Tibial artery (tissue), 4 donors: ENCODE measurements around the gene CEP295NL.

Experiments used
- DNase-seq, 2 donors: peaks; one replicate each; pipeline ENCODE4 v3.0.0-alpha.2; 2019
- H3K27ac ChIP-seq, 2 donors: fragments of 200-600 bp; sonication (generic) in 1 of 2; 1 replicate in 1 of 2; 2 replicates in 1 of 2; pipeline ENCODE4 v1.5.1; 2018 to 2019; ENCODE audit warnings: mild to moderate bottlenecking in 1 of 2
- H3K27me3 ChIP-seq, 2 donors: fragments of 200-600 bp; sonication (generic) in 1 of 2; one replicate each; pipeline versions ENCODE4 v1.5.1 to v1.6.0; 2016 to 2019
- H3K36me3 ChIP-seq, 3 donors: fragments of 200-600 bp; sonication (generic) in 2 of 3; one replicate each; pipeline ENCODE4 v1.5.1; 2016 to 2019; ENCODE audit warnings: mild to moderate bottlenecking in 2 of 3
- H3K4me1 ChIP-seq, 4 donors: fragments of 200-600 bp; sonication (generic) in 2 of 4; 1 replicate in 3 of 4; 2 replicates in 1 of 4; pipeline ENCODE4 v1.5.1; 2016 to 2019
- H3K4me3 ChIP-seq, 2 donors: fragments of 200-600 bp; sonication (generic) in 1 of 2; 1 replicate in 1 of 2; 2 replicates in 1 of 2; pipeline ENCODE4 v1.5.1; 2018 to 2019; ENCODE audit warnings: mild to moderate bottlenecking in 2 of 2
- H3K9me3 ChIP-seq, 3 donors: fragments of 200-600 bp; sonication (generic) in 1 of 3; one replicate each; pipeline ENCODE4 v1.5.1; 2016 to 2019
- intact Hi-C: fragments of 100-400 bp; cut with DNase I; formaldehyde crosslinking; loops from one replicate; pipeline ENCODE4 v1.15.0; 2023; ENCODE audit warnings: low total_unique reads
- TF ChIP-seq, protein P1 (sequence below), 2 experiments: fragments of 200-600 bp in 1 of 2; fragments of 450-650 bp in 1 of 2; IDR thresholded peaks; one replicate each; pipeline ENCODE4 v1.5.1; 2017 to 2019; ENCODE audit warnings: antibody characterized with exemption in 2 of 2, mild to moderate bottlenecking in 1 of 2, moderate library complexity in 1 of 2

Gene CEP295NL

DNA sequence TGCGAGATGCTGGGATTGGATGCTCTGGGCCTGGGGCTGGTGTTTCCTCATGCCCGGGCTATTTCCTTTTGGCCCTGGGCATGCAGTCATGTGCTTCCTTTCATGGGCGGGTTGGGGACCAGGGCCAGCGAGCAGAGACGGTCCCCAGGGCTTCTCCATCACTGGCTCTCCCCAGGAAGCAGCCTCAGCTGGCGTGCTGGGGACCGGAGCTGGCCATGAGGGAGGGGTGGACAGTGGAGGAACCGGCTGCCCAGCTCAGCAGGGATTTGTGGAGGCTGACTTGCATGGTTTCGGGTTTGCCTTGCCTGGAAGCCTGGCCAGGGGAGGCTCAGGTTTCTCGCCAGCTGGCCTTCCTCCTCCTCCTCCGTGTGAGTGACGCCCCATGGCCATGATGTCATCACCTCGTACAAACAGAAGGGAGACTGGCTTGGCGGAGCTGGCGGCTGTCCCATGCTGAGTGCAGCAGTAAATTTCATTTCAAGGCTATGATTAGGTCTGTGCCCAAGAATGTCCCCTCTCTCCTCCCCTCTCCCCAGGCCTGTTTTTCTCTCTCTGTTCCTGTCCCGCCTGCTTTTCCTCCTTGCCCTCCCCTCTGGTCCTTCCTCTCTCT is 31.1 kb upstream of the CEP295NL start:
- H3K27ac ChIP-seq = peak overlapping the region; percentile 87 to 94
- no peaks in the 10 kb centered on the region for H3K27me3 ChIP-seq
- H3K4me1 ChIP-seq = peaks cover 11 to 43% (median 31%) of the 10 kb centered on the region in 4 donors
- H3K4me3 ChIP-seq = peak overlapping the region; percentile 25 to 45
- no peaks in the 10 kb centered on the region for H3K36me3 ChIP-seq
- intact Hi-C loops = no loop called here
- H3K9me3 ChIP-seq = no peaks in the 10 kb centered on the region
- peak; percentile 98 to 99 for DNase-seq
- TF ChIP-seq, protein P1, sequence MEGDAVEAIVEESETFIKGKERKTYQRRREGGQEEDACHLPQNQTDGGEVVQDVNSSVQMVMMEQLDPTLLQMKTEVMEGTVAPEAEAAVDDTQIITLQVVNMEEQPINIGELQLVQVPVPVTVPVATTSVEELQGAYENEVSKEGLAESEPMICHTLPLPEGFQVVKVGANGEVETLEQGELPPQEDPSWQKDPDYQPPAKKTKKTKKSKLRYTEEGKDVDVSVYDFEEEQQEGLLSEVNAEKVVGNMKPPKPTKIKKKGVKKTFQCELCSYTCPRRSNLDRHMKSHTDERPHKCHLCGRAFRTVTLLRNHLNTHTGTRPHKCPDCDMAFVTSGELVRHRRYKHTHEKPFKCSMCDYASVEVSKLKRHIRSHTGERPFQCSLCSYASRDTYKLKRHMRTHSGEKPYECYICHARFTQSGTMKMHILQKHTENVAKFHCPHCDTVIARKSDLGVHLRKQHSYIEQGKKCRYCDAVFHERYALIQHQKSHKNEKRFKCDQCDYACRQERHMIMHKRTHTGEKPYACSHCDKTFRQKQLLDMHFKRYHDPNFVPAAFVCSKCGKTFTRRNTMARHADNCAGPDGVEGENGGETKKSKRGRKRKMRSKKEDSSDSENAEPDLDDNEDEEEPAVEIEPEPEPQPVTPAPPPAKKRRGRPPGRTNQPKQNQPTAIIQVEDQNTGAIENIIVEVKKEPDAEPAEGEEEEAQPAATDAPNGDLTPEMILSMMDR (IDR thresholded peaks at IDR 0.05) = no peak

DNA sequence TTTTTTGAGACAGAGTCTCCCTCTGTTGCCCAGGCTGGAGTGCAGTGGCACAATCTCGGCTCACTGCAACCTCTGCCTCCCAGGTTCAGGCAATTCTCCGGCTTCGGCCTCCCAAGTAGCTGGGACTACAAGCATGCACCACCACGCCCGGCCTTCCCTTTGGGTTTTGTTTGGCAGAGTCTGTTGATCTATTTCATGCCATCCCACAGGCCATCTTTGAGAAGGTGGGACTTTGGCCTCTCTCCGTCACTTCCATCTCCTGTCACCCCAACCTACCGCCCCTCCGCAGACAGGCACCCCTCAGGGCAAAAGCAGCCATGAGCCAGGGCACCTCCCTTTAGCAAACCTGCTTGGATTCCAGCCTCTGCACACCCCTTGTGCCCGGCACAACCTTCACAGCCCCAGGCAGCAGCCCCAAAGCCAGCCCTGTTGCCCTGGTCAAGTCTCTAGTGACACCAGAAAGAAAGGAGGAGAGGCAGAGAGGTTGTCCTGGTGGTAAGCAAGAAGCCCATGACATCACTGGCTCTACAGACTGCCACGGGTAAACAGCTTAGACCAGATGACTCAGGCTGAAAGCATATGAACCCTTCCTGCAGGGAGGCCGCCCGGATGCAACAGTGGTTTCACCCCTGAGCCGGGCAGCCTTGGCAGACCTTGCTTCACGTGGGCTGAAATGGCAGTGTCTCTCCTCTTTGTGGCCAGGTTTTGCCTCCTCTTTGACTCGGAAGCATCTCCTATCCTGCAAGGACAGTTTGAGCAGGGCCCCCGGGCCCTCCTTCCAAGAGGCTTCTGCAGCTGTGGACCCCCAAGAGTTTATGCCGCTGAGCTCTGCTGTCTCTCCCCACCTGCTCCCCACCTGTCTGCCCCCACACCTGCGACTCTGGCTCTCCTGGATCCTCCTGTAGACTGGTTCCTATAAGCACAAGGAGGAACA is 30.3 kb upstream of the CEP295NL start:
- peak overlapping the region; percentile 87 to 94 for H3K27ac ChIP-seq
- no peaks in the 10 kb centered on the region for H3K27me3 ChIP-seq
- no peaks in the 10 kb centered on the region for H3K36me3 ChIP-seq
- peak; percentile 78 to 92 for DNase-seq
- peaks cover 11 to 43% (median 31%) of the 10 kb centered on the region in 4 donors for H3K4me1 ChIP-seq
- TF ChIP-seq, protein P1 (IDR thresholded peaks at IDR 0.05) = no peak
- no peaks in the 10 kb centered on the region for H3K9me3 ChIP-seq
- H3K4me3 ChIP-seq = peak overlapping the region; percentile 25 to 45
- intact Hi-C loops = no loop called here

DNA sequence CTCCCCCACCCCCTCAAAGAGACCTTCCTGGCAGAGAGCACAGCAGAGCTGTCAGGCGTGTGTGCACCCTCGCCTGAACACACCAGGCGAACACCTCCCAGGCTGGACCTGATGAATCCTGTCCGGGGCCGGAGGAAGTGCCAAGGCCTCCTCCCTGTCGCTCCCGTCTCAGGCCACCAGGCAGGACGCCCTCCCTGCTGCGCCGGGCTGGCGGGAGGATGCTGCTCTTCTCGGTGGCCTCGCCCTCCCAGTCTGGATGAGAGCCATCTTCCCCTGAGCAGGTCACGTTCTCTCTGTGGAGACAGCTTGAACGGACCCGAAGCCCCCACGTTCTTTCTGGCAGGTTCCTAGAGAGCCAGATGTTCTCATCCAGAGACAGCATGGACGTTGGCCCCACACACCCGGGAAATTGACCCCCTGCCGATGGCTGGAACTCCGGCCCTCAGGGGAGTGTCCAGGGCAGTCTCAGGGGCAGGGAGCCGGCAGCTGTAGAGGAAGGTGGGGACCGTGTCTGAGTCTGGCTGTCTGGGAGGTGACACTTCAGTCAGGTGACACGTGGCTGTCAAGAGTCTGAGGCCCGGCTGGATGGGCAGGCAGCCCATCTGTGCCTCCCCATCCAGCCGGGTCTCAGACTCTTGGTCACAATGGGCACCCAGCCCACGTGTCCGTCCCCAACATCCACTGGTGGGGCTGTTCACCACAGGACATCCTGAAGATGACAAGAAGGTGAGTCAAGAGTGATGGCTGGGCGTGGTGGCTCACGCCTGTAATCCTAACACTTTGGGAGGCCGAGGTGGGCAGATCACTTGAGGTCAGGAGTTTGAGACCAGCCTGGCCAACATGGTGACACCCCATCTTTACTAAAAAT is 27.1 kb upstream of the CEP295NL start:
- Histone ChIP-seq H3K27me3 (no peaks in the 10 kb centered on the region), H3K27ac (no peak overlapping the region), H3K4me1 (peaks cover 11 to 45% (median 36%) of the 10 kb centered on the region in 4 donors), H3K36me3 (no peaks in the 10 kb centered on the region), H3K9me3 (no peaks in the 10 kb centered on the region), H3K4me3 (no peak overlapping the region)
- TF ChIP-seq, protein P1 (IDR thresholded peaks at IDR 0.05) = no peak
- no peak for DNase-seq
- intact Hi-C loops = no loop called here

DNA sequence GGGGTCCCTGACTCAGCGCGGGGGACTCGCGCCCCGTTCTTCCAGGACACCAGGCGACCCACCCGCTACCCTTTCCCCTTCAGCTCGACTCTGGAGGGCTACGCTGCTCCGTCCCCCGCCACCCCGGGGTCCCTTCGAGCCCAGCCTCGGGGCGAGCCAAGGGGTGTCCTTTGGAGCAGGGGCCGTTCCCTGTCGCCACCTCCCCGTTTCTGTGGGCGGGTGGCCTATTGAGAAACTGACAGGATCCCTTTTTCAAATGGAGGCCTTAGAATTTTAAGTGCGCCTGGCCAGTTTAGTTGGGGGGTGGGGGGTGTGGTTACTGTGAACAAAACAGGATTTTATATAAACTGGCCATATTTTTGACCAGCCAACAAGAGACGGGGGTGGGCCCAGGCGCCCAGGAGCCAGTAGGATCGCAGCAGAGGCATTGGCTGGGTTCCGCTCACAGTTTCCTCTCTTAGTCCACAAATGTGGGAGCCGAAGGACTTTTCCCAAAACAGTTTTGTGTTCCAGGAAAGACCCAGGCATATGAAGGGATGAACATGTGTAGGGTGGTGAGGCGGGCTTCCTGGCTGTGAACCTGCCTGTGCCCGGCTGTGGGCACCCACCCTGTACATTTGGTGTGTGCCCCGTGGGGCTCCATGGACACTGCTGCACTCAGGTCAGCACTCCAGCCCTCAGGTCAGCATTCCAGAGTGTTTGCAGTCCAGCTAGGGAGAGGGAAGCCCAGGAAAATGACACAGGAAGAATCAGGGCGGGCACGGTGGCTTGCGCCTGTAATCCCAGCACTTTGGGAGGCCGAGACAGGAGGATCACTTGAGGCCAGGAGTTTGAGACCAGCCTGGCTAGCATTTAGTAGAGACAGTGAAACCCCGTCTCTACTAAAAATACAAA is 22.9 kb upstream of the CEP295NL start:
- TF ChIP-seq, protein P1 (IDR thresholded peaks at IDR 0.05) = peak in 1 of 2 experiments; percentile 3
- peak overlapping the region; percentile 96 to 98 for H3K27ac ChIP-seq
- no peaks in the 10 kb centered on the region for H3K27me3 ChIP-seq
- peaks cover 0 to 49% (median 39%) of the 10 kb centered on the region in 4 donors for H3K4me1 ChIP-seq
- no peaks in the 10 kb centered on the region for H3K36me3 ChIP-seq
- H3K9me3 ChIP-seq = no peaks in the 10 kb centered on the region
- peak overlapping the region; percentile 89 to 91 for H3K4me3 ChIP-seq
- intact Hi-C loops = no loop called here
- peak; percentile 95 for DNase-seq
